Measurements from ENCODE around the gene NPHP1. TPM values are rescaled to one million over a fixed set of nuclear protein-coding genes. Genes with fewer than 3 reads are reported as not detected.
"Not testable (repeated sequence)": the region's sequence is repeated elsewhere in the genome, so short reads cannot be mapped to it uniquely, and the experiment has no call there.

Gene NPHP1
- total RNA-seq, 1 experiment from 2014 or later = 2.5 TPM

DNA sequence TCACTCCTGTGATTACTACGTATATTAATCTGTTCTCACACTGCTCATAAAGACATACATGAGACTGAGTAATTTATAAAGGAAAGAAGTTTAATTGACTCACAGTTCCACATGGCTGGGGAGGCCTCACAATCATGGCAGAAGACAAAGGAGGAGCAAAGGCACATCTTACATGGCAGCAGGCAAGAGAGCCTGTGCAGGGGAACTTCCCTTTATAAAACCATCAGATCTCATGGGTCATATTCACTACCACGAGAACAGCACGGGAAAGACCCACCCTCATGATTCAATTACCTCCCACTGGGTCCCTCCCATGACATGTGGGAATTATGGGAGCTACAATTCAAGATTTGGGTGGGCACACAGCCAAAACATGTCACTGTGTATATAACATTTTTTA is 8.7 kb upstream of the NPHP1 start:
- H3K27me3 Mint-ChIP-seq (ENCODE audit: low read depth) = peaks cover 56% of the 10 kb centered on the region
- H3K9me3 Mint-ChIP-seq = peaks cover 54% of the 10 kb centered on the region
- ATAC-seq; H3K4me1 Mint-ChIP-seq; POLR2A ChIA-PET; DNase-seq (ENCODE audit: low spot score); H3K27ac Mint-ChIP-seq; CTCF ChIA-PET: not testable (repeated sequence)
- 0 out of 2 replicates have a peak overlapping the region, but pooled peaks have one; percentile 3 for H3K4me3 Mint-ChIP-seq
- H3K36me3 Mint-ChIP-seq = peaks cover 37% of the 10 kb centered on the region

DNA sequence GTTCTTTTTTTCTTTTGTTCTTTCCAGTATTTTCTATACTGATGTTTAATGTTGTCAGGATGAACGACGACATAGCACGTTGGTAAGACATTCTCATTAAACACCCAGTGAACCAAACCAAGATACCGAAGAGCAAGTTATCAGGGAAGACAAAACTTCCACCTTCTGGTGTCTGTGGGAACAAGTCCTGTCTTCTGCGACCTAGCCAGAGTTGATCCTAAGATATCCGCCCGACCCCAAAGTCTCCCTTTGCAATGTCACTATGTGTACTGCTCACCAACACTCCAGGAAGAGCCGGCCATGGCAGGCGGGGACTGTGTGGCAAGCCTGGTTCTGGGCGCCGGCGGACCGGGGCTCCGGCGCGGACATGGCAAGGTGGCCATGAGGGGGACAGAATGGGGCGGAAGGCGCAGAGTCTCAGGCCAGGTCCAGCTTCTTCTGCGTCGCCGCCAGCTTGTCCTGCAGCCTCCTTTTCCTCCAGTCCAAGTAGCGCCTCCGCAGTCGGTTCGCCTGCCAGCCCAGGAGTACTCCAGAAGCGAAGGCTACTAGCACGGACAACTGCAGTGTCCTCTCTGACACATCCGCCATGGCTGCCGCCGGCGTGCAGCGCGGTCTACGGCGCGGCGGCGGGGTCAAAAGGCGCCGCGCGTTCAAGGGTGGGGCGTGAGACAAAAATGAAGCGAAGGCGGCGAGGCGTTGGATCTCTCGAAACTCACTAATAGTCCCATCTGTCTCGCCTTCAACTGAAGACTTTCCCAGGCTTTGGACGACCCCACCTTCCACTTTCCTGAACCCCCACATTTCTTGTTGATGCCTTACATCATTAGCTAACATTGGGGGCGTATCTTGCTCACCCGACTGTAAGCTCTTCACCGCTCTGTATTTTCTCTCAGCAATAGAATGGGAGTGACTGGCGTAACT is 7.4 kb upstream of the NPHP1 start, which contains the start of gene MTLN:
Gene MTLN, minus strand, starts transcription at position 610 of the 921 bp plus-strand sequence. Its CDS starts 22 bp downstream, at position 588.
- peak within 1 kb of the TSS; percentile 93 for H3K4me3 Mint-ChIP-seq
- peaks cover 40% of the 10 kb centered on the region for H3K9me3 Mint-ChIP-seq
- ChIA-PET POLR2A (no interaction called here), CTCF (no interaction called here)
- peaks cover 5% of the 10 kb centered on the region for H3K4me1 Mint-ChIP-seq
- H3K27me3 Mint-ChIP-seq (ENCODE audit: low read depth) = peaks cover 49% of the 10 kb centered on the region
- peak; percentile 49 for DNase-seq (ENCODE audit: low spot score)
- H3K27ac Mint-ChIP-seq = peak within 1 kb of the TSS; percentile 45; the same call in 1 of the 2 replicates
- H3K36me3 Mint-ChIP-seq = peaks cover 27% of the 10 kb centered on the region
- peak; percentile 92 for ATAC-seq
- TF ChIP-seq, protein P1, sequence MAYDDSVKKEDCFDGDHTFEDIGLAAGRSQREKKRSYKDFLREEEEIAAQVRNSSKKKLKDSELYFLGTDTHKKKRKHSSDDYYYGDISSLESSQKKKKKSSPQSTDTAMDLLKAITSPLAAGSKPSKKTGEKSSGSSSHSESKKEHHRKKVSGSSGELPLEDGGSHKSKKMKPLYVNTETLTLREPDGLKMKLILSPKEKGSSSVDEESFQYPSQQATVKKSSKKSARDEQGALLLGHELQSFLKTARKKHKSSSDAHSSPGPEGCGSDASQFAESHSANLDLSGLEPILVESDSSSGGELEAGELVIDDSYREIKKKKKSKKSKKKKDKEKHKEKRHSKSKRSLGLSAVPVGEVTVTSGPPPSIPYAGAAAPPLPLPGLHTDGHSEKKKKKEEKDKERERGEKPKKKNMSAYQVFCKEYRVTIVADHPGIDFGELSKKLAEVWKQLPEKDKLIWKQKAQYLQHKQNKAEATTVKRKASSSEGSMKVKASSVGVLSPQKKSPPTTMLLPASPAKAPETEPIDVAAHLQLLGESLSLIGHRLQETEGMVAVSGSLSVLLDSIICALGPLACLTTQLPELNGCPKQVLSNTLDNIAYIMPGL (CRISPR knock-in tag; IDR thresholded peaks at IDR 0.05) = peak; percentile 64; the same call in 1 of the 2 replicates
- TF ChIP-seq, protein P2, sequence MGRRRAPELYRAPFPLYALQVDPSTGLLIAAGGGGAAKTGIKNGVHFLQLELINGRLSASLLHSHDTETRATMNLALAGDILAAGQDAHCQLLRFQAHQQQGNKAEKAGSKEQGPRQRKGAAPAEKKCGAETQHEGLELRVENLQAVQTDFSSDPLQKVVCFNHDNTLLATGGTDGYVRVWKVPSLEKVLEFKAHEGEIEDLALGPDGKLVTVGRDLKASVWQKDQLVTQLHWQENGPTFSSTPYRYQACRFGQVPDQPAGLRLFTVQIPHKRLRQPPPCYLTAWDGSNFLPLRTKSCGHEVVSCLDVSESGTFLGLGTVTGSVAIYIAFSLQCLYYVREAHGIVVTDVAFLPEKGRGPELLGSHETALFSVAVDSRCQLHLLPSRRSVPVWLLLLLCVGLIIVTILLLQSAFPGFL (CRISPR knock-in tag; IDR thresholded peaks at IDR 0.05; ENCODE audit: borderline replicate concordance) = no peak
- TF ChIP-seq CREM (CRISPR knock-in tag; IDR thresholded peaks at IDR 0.05) (no peak), CBFB (CRISPR knock-in tag; IDR thresholded peaks at IDR 0.05; ENCODE audit: low read depth) (no peak), IRF2 (CRISPR knock-in tag; IDR thresholded peaks at IDR 0.05; ENCODE audit: borderline replicate concordance, low read depth) (no peak), GTF2I (CRISPR knock-in tag; conservative IDR thresholded peaks at IDR 0.05) (no peak), FOXJ3 (CRISPR knock-in tag; IDR thresholded peaks at IDR 0.05; ENCODE audit: borderline replicate concordance) (no peak), ZNF219 (CRISPR knock-in tag; IDR thresholded peaks at IDR 0.05; ENCODE audit: borderline replicate concordance) (no peak), ZNF121 (CRISPR knock-in tag; IDR thresholded peaks at IDR 0.05) (no peak), PRRX2 (CRISPR knock-in tag; IDR thresholded peaks at IDR 0.05) (peak; percentile 62; the same call in 1 of the 2 replicates), SOX15 (CRISPR knock-in tag; IDR thresholded peaks at IDR 0.05) (no peak), JAZF1 (CRISPR knock-in tag; IDR thresholded peaks at IDR 0.05) (no peak), ZBTB21 (CRISPR knock-in tag; IDR thresholded peaks at IDR 0.05; ENCODE audit: borderline replicate concordance) (no peak)
- TF ChIP-seq, protein P3, sequence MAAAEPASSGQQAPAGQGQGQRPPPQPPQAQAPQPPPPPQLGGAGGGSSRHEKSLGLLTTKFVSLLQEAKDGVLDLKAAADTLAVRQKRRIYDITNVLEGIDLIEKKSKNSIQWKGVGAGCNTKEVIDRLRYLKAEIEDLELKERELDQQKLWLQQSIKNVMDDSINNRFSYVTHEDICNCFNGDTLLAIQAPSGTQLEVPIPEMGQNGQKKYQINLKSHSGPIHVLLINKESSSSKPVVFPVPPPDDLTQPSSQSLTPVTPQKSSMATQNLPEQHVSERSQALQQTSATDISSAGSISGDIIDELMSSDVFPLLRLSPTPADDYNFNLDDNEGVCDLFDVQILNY (CRISPR knock-in tag; IDR thresholded peaks at IDR 0.05) = peak; percentile 92
- TF ChIP-seq, protein P4, sequence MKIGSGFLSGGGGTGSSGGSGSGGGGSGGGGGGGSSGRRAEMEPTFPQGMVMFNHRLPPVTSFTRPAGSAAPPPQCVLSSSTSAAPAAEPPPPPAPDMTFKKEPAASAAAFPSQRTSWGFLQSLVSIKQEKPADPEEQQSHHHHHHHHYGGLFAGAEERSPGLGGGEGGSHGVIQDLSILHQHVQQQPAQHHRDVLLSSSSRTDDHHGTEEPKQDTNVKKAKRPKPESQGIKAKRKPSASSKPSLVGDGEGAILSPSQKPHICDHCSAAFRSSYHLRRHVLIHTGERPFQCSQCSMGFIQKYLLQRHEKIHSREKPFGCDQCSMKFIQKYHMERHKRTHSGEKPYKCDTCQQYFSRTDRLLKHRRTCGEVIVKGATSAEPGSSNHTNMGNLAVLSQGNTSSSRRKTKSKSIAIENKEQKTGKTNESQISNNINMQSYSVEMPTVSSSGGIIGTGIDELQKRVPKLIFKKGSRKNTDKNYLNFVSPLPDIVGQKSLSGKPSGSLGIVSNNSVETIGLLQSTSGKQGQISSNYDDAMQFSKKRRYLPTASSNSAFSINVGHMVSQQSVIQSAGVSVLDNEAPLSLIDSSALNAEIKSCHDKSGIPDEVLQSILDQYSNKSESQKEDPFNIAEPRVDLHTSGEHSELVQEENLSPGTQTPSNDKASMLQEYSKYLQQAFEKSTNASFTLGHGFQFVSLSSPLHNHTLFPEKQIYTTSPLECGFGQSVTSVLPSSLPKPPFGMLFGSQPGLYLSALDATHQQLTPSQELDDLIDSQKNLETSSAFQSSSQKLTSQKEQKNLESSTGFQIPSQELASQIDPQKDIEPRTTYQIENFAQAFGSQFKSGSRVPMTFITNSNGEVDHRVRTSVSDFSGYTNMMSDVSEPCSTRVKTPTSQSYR (CRISPR knock-in tag; IDR thresholded peaks at IDR 0.05) = peak; percentile 47; the same call in 1 of the 2 replicates
- TF ChIP-seq, protein P5, sequence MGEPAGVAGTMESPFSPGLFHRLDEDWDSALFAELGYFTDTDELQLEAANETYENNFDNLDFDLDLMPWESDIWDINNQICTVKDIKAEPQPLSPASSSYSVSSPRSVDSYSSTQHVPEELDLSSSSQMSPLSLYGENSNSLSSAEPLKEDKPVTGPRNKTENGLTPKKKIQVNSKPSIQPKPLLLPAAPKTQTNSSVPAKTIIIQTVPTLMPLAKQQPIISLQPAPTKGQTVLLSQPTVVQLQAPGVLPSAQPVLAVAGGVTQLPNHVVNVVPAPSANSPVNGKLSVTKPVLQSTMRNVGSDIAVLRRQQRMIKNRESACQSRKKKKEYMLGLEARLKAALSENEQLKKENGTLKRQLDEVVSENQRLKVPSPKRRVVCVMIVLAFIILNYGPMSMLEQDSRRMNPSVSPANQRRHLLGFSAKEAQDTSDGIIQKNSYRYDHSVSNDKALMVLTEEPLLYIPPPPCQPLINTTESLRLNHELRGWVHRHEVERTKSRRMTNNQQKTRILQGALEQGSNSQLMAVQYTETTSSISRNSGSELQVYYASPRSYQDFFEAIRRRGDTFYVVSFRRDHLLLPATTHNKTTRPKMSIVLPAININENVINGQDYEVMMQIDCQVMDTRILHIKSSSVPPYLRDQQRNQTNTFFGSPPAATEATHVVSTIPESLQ (CRISPR knock-in tag; IDR thresholded peaks at IDR 0.05) = no peak
- TF ChIP-seq, protein P6, sequence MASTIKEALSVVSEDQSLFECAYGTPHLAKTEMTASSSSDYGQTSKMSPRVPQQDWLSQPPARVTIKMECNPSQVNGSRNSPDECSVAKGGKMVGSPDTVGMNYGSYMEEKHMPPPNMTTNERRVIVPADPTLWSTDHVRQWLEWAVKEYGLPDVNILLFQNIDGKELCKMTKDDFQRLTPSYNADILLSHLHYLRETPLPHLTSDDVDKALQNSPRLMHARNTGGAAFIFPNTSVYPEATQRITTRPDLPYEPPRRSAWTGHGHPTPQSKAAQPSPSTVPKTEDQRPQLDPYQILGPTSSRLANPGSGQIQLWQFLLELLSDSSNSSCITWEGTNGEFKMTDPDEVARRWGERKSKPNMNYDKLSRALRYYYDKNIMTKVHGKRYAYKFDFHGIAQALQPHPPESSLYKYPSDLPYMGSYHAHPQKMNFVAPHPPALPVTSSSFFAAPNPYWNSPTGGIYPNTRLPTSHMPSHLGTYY (CRISPR knock-in tag; IDR thresholded peaks at IDR 0.05) = no peak
- TF ChIP-seq, protein P7, sequence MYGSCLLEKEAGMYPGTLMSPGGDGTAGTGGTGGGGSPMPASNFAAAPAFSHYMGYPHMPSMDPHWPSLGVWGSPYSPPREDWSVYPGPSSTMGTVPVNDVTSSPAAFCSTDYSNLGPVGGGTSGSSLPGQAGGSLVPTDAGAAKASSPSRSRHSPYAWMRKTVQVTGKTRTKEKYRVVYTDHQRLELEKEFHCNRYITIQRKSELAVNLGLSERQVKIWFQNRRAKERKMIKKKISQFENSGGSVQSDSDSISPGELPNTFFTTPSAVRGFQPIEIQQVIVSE (CRISPR knock-in tag; IDR thresholded peaks at IDR 0.05; ENCODE audit: borderline replicate concordance) = no peak
